Measurements from ENCODE around the gene FOSB. TPM values are rescaled to one million over a fixed set of nuclear protein-coding genes. Genes with fewer than 3 reads are reported as not detected.

The FOSB gene
- total and polyA plus RNA-seq, 9 of the 15 experiments (the other 6 are each of a cell fraction or from before 2014, with no cell fraction given): 0.11 to 2.7 (median 0.73) TPM

GRCh38 chr19:45478454-45479238, 10.8 kb downstream of the FOSB start (continued):
- peak; percentile 98 for TF ChIP-seq DEAF1 (CRISPR knock-in tag; IDR thresholded peaks at IDR 0.05)
- TF ChIP-seq POU5F1 (IDR thresholded peaks at IDR 0.05; ENCODE audit: borderline replicate concordance, low read depth, low read length, partially characterized antibody): no peak
- no peak for TF ChIP-seq FOXO4 (CRISPR knock-in tag; IDR thresholded peaks at IDR 0.05)
- TF ChIP-seq ZNF354B (CRISPR knock-in tag; IDR thresholded peaks at IDR 0.05): no peak
- no peak for TF ChIP-seq TFAM (CRISPR knock-in tag; conservative IDR thresholded peaks at IDR 0.05)
- TF ChIP-seq XRCC4 (IDR thresholded peaks at IDR 0.05; ENCODE audit: extremely low read depth, insufficient read depth, insufficient read length): no peak
- peak; percentile 21 for TF ChIP-seq TRIM28 (IDR thresholded peaks at IDR 0.05)
- TF ChIP-seq ZNF12 (CRISPR knock-in tag; IDR thresholded peaks at IDR 0.05): no peak
- TF ChIP-seq ZBTB49 (CRISPR knock-in tag; IDR thresholded peaks at IDR 0.05; ENCODE audit: borderline replicate concordance): no peak
- TF ChIP-seq ZNF395 (CRISPR knock-in tag; IDR thresholded peaks at IDR 0.05): no peak
- TF ChIP-seq HOXB6 (CRISPR knock-in tag; IDR thresholded peaks at IDR 0.05; ENCODE audit: borderline replicate concordance): no peak
- TF ChIP-seq ETS1 (conservative IDR thresholded peaks at IDR 0.05; ENCODE audit: control insufficient read depth, low read depth, low read length): peak; percentile 80
- TF ChIP-seq KDM1A (IDR thresholded peaks at IDR 0.05): peak; percentile 46 to 80; a peak in 2 of 4 replicates
- no peak for TF ChIP-seq DNMT1 (IDR thresholded peaks at IDR 0.05)
- TF ChIP-seq SMC3 (conservative IDR thresholded peaks at IDR 0.05; ENCODE audit: insufficient read depth, low read depth, low read length): peak; percentile 95
- peak; percentile 93 for TF ChIP-seq ZNF316 (IDR thresholded peaks at IDR 0.05)
- peak; percentile 89 for TF ChIP-seq LCOR (CRISPR knock-in tag; IDR thresholded peaks at IDR 0.05)
- no peak for TF ChIP-seq ZNF57 (CRISPR knock-in tag; IDR thresholded peaks at IDR 0.05)
- peak; percentile 88; the same call in 1 of the 2 replicates for TF ChIP-seq PHF21A (IDR thresholded peaks at IDR 0.05; ENCODE audit: borderline replicate concordance, low read depth)
- TF ChIP-seq HNRNPL (IDR thresholded peaks at IDR 0.05; ENCODE audit: low read depth, low read length): no peak
- TF ChIP-seq SP1 (CRISPR knock-in tag; IDR thresholded peaks at IDR 0.05): peak; percentile 85
